ENCODE results near the gene MAP2K2. TPM values are rescaled to one million over a fixed set of nuclear protein-coding genes. Genes with fewer than 3 reads are reported as not detected.

The MAP2K2 gene
- total and polyA plus RNA-seq, 2 donors (not counting 1 experiment from before 2014, with no cell fraction given), result 138 to 181 TPM

DNA sequence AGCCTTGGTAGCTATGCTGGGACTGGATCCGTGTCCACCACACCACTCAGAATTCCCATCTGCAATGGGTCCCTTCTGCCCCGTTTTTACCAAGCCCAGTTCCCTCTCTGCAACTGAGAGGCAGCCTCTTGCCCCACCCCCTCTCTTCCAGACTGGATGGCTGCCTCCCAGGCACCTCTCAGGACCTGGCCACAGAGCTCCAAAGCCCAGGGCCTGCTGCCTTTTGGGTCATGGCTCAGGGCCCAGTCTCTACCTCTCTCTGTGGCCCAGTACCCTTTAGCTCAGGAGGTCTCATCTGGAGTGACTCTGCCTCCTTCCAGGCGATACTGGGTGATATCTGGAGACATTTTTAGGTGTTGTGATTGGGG lies 46.9 kb downstream of the MAP2K2 start:
- Histone ChIP-seq H3K4me3 (ENCODE audit: control extremely low read depth in 1 of 5, extremely low read depth in 1 of 5, insufficient read depth in 1 of 5, low read depth in 2 of 5, low read length in 4 of 5) (no peak overlapping the region), H3K27ac (ENCODE audit: low read length in 2 of 2) (peak overlapping the region; percentile 35 to 86), H3K4me2 (replicated peaks; ENCODE audit: low read depth, low read length, poor library complexity, severe bottlenecking) (peak overlapping the region; percentile 86), H2AFZ (ENCODE audit: insufficient read depth, low read depth, low read length, poor library complexity, severe bottlenecking) (peak overlapping the region; percentile 76), H3K9ac (ENCODE audit: low read length) (no peak overlapping the region), H4K20me1 (ENCODE audit: control insufficient read depth, insufficient read depth, low read length, poor library complexity, severe bottlenecking) (no peaks in the 10 kb centered on the region), H3K27me3 (replicated peaks in 1 of 4; ENCODE audit: control extremely low read depth in 1 of 4, control insufficient read depth in 3 of 4, insufficient read depth in 4 of 4, low read length in 3 of 4) (no peaks in the 10 kb centered on the region), H3K79me2 (ENCODE audit: control insufficient read depth, insufficient read depth, low read length) (peaks cover 3% of the 10 kb centered on the region), H3K9me3 (ENCODE audit: control extremely low read depth in 1 of 3, control insufficient read depth in 2 of 3, insufficient read depth in 1 of 3, low read length in 2 of 3) (no peaks in the 10 kb centered on the region), H3K36me3 (replicated peaks in 1 of 2; ENCODE audit: control extremely low read depth in 1 of 2, control insufficient read depth in 1 of 2, extremely low read depth in 1 of 2, insufficient read depth in 2 of 2, low read length in 1 of 2) (no peaks in the 10 kb centered on the region), H3K4me1 (ENCODE audit: control insufficient read depth in 2 of 2, insufficient read depth in 2 of 2, low read length in 2 of 2) (peaks cover 14 to 20% of the 10 kb centered on the region in 2 donors)
- no peaks in the 10 kb centered on the region for H3K27me3 Mint-ChIP-seq
- no peak for DNase-seq
- no peaks in the 10 kb centered on the region for H3K9me3 Mint-ChIP-seq (ENCODE audit: insufficient read depth)
- intact Hi-C loops (cut with micrococcal nuclease), result no loop called here
- ChIA-PET POLR2A (interaction anchor here (0.7 to 1.2 kb wide), 4 partner anchors 12 to 523 kb away, joined by 3 to 8 read pairs (median 5); no protein-coding TSS in a partner anchor), CTCF (interaction anchor here (0.5 to 2.5 kb wide), 4 partner anchors 56 to 1613 kb away, joined by 3 to 13 read pairs (median 4); no protein-coding TSS in a partner anchor)
- H3K4me1 Mint-ChIP-seq, result peaks cover 10% of the 10 kb centered on the region
- no peak for TF ChIP-seq EZH2 (IDR thresholded peaks at IDR 0.05; ENCODE audit: borderline replicate concordance, insufficient read depth, low read depth, low read length, poor library complexity, severe bottlenecking)
- TF ChIP-seq, protein P1, sequence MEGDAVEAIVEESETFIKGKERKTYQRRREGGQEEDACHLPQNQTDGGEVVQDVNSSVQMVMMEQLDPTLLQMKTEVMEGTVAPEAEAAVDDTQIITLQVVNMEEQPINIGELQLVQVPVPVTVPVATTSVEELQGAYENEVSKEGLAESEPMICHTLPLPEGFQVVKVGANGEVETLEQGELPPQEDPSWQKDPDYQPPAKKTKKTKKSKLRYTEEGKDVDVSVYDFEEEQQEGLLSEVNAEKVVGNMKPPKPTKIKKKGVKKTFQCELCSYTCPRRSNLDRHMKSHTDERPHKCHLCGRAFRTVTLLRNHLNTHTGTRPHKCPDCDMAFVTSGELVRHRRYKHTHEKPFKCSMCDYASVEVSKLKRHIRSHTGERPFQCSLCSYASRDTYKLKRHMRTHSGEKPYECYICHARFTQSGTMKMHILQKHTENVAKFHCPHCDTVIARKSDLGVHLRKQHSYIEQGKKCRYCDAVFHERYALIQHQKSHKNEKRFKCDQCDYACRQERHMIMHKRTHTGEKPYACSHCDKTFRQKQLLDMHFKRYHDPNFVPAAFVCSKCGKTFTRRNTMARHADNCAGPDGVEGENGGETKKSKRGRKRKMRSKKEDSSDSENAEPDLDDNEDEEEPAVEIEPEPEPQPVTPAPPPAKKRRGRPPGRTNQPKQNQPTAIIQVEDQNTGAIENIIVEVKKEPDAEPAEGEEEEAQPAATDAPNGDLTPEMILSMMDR (IDR thresholded peaks at IDR 0.05), result no peak
- 86% methylated on average over 2 of the region's 3 CpGs for WGBS (ENCODE audit: insufficient coverage)
- H3K27ac Mint-ChIP-seq, result peak overlapping the region; percentile 95
- peak overlapping the region; percentile 93 for H3K4me3 Mint-ChIP-seq
- no peak for ATAC-seq (ENCODE audit: low read depth)

DNA sequence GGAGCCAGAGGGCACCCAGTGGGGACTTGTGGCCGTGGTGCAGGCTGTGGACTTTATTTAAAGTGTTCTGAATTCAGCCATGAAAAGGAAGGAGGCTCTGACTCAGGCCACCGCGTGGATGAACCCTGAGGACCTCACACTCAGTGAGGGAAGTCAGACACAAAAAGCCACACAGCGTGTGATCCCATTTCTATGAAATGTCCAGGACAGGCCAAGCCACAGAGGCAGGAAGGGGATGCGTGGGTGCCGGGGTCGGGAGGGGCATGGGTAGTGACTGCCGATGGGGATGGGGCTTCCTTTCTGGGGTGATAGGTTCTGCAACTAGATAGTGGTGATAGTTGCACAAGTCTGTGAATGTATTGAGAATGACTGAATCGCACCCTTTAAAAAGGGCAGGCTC lies 48.5 kb downstream of the MAP2K2 start:
- Histone ChIP-seq H4K20me1 (ENCODE audit: control insufficient read depth, insufficient read depth, low read length, poor library complexity, severe bottlenecking) (no peaks in the 10 kb centered on the region), H3K36me3 (replicated peaks in 1 of 2; ENCODE audit: control extremely low read depth in 1 of 2, control insufficient read depth in 1 of 2, extremely low read depth in 1 of 2, insufficient read depth in 2 of 2, low read length in 1 of 2) (no peaks in the 10 kb centered on the region), H3K27me3 (replicated peaks in 1 of 4; ENCODE audit: control extremely low read depth in 1 of 4, control insufficient read depth in 3 of 4, insufficient read depth in 4 of 4, low read length in 3 of 4) (no peaks in the 10 kb centered on the region), H3K9me3 (ENCODE audit: control extremely low read depth in 1 of 3, control insufficient read depth in 2 of 3, insufficient read depth in 1 of 3, low read length in 2 of 3) (no peaks in the 10 kb centered on the region), H3K79me2 (ENCODE audit: control insufficient read depth, insufficient read depth, low read length) (peaks cover 3% of the 10 kb centered on the region), H3K4me1 (ENCODE audit: control insufficient read depth in 2 of 2, insufficient read depth in 2 of 2, low read length in 2 of 2) (peaks cover 14 to 20% of the 10 kb centered on the region in 2 donors), H3K27ac (ENCODE audit: low read length in 2 of 2) (no peak overlapping the region), H2AFZ (ENCODE audit: insufficient read depth, low read depth, low read length, poor library complexity, severe bottlenecking) (peak overlapping the region; percentile 28), H3K4me3 (ENCODE audit: control extremely low read depth in 1 of 5, extremely low read depth in 1 of 5, insufficient read depth in 1 of 5, low read depth in 2 of 5, low read length in 4 of 5) (no peak overlapping the region), H3K9ac (ENCODE audit: low read length) (no peak overlapping the region), H3K4me2 (replicated peaks; ENCODE audit: low read depth, low read length, poor library complexity, severe bottlenecking) (no peak overlapping the region)
- POLR2A ChIA-PET, result no interaction called here
- H3K4me1 Mint-ChIP-seq, result peaks cover 10% of the 10 kb centered on the region
- intact Hi-C loops (cut with micrococcal nuclease), result no loop called here
- no peak for TF ChIP-seq EZH2 (IDR thresholded peaks at IDR 0.05; ENCODE audit: borderline replicate concordance, insufficient read depth, low read depth, low read length, poor library complexity, severe bottlenecking)
- TF ChIP-seq, protein P1 (IDR thresholded peaks at IDR 0.05), result no peak
- no peak for DNase-seq
- ATAC-seq (ENCODE audit: low read depth), result no peak
- no peak overlapping the region for H3K27ac Mint-ChIP-seq
- CTCF ChIA-PET, result no interaction called here
- H3K9me3 Mint-ChIP-seq (ENCODE audit: insufficient read depth), result no peaks in the 10 kb centered on the region
- H3K4me3 Mint-ChIP-seq, result no peak overlapping the region
- WGBS (ENCODE audit: insufficient coverage), result 83% methylated on average over 9 of the region's 9 CpGs
- H3K27me3 Mint-ChIP-seq, result no peaks in the 10 kb centered on the region

All from B cell (primary cell).